Epithelial cell of esophagus (primary cell): ENCODE measurements around the gene ZNF416.

ENCODE experiments used
- DNase-seq: peaks from one replicate; pipeline ENCODE4 v3.0.0; 2010; ENCODE audit warnings: low read depth
- H3K4me3 ChIP-seq: 2 replicates; pipeline ENCODE4 v1.5.1; 2011; ENCODE audit warnings: mild to moderate bottlenecking, low read length, control low read depth
- CTCF ChIP-seq: IDR thresholded peaks from 2 replicates; pipeline ENCODE4 v1.5.1; 2011; ENCODE audit warnings: low read depth, mild to moderate bottlenecking, low read length, control low read depth, inconsistent platforms; ENCODE audit not compliant: insufficient read depth; ENCODE audit errors: missing control alignments

Gene ZNF416

GRCh38 chr19:57606931-57607330 lies 28.2 kb upstream of the ZNF416 start:
- H3K4me3 ChIP-seq, result no peak overlapping the region
- no peak for DNase-seq
- TF ChIP-seq CTCF, result no peak

GRCh38 chr19:57599761-57600383 lies 21.2 kb upstream of the ZNF416 start, which contains the start of gene ZNF530:
ZNF530 (plus strand) TSS chr19:57599885; CDS start chr19:57604346, 4,461 bp downstream.
- peak; percentile 94 for DNase-seq
- TF ChIP-seq CTCF, result no peak
- peak within 1 kb of the TSS; percentile 75 for H3K4me3 ChIP-seq

GRCh38 chr19:57599377-57599760 lies 20.7 kb upstream of the ZNF416 start:
- H3K4me3 ChIP-seq, result peak overlapping the region; percentile 75
- no peak for DNase-seq
- TF ChIP-seq CTCF, result no peak

GRCh38 chr19:57587529-57587928 lies 8.8 kb upstream of the ZNF416 start:
- H3K4me3 ChIP-seq, result no peak overlapping the region
- peak; percentile 60 for DNase-seq
- TF ChIP-seq CTCF, result no peak

- DNase-seq, result peak; percentile 90
- H3K4me3 ChIP-seq, result peak within 1 kb of the TSS; percentile 66
- TF ChIP-seq CTCF, result peak; percentile 2
These were observed 5.1 kb upstream of the ZNF416 start, which contains the start of gene ZIK1 for GRCh38 chr19:57583521-57584416. ZIK1 (plus strand) TSS chr19:57584145; CDS start chr19:57584357, 212 bp downstream.

- no peak for DNase-seq
- peak overlapping the region; percentile 66 for H3K4me3 ChIP-seq
- no peak for TF ChIP-seq CTCF
These were observed 4.4 kb upstream of the ZNF416 start for GRCh38 chr19:57583104-57583520.
